NCI-H345 treated with DMSO at 0.1 percent for 48 hours (cell line): ENCODE results near the gene CDH22.

ENCODE experiments used
- DNase-seq: peaks from one replicate; lab custom pipeline; 2025; ENCODE audit not compliant: unreplicated experiment; lab: John Stamatoyannopoulos, UW

The CDH22 gene

GRCh38 chr20:46152824-46153586 lies 155.3 kb downstream of the CDH22 start:
- no peak for DNase-seq

GRCh38 chr20:46151936-46152335 lies 156.4 kb downstream of the CDH22 start:
- no peak for DNase-seq

DNA sequence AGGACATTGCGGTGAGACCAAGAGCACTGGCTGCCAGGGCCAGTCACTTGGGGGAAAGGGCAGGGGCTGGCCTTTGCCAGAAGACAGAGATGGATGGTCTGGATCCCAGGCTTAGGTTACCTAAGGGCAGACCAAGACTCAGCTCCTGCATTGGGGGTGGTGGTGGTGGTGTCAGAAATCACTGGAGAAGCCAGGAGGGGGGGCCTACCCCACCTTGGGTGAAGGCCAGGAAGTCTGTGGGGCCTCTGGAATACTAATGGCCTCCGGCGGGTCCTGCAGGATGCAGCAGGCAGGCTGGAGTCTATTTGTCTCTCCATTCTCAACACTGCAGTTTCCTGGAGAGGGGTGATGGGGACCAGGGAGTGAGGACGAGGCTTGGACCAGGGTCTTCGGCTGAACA lies 157.4 kb downstream of the CDH22 start:
- DNase-seq, result no peak

DNA sequence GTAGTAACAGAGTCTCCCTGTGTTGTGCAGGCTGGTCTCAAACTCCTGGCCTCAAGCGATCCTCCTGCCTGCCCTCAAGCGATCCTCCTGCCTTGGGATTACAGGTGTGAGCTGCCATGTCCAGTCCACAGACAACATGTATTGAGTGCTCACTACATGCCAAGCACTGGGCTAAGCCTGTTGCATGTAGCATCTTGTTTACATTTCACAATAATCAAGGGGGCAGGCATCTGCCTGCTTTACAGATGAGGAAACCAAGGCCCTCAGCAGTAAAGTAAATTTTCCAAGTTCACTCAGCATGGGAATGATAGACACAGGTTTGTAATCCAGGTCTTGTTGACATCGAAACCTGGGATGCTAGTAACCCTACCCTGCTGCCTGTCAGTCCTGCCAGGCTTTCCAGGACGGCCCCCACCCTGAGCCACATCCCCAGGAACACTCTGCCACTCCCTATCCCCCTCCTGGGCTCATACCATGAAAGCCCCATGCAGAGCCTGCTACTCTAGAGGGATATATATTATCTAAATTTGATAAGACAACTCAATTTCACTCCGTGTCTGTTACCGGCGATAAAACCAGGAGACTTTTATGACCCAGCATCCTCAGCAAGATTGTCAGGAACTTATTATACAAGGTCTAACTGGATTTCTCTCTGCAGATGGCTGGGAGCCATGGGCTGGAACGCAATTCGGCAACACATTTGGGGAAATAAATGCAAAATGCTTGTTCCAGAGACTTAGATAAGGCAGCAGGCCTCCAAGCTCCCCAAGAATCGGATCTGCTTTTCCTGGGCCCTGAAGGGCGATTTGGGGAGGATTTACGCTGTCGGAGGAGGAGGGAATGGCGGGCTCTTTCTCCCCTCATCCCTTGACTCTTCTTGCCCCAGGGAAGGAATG lies 159.7 kb downstream of the CDH22 start:
- DNase-seq, result no peak

DNA sequence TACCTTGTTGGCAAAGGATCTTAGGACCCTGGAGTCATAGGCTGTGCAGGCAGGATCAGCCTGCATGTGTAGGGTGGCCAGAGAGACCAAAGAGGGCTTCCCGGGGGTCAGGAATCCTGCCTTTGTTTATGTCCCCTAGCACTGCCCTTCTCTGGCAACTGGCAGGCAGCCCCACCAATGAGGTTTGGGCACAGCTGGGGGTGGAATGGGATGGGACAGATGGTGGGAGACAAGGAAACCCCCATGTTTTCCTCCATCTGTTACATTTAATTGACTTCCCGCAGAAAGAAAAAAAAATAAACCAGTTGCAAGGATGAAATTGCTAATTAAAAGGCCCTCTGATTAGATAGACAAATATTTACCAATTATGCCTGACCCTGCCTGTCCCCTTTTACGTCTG lies 162.6 kb downstream of the CDH22 start:
- DNase-seq, result no peak

GRCh38 chr20:46144432-46145025 lies 163.8 kb downstream of the CDH22 start:
- DNase-seq, result no peak

DNA sequence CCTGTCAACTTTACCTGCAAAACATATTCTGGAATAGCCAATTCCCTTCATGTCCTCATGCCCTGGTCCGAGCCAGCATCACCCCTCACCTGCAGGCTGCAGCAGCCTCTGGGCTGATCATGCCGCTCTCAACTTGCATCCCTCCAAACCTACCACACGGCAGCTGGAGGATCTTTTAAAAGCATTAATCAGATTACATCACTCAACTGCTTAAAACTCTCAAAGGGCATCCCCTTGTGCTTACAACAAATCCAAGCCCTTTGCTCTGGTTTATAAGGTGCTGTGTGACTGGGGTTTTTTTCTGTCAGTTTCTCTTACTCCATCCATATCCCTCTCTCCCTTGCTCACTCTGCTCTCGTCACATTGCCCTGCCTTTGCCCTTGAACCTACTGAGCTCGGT lies 166.2 kb downstream of the CDH22 start:
- DNase-seq, result no peak

GRCh38 chr20:46139908-46140482 lies 168.3 kb downstream of the CDH22 start:
- peak; percentile 98 for DNase-seq

- DNase-seq, result no peak
These were observed 168.9 kb downstream of the CDH22 start for GRCh38 chr20:46139266-46139889.

DNA sequence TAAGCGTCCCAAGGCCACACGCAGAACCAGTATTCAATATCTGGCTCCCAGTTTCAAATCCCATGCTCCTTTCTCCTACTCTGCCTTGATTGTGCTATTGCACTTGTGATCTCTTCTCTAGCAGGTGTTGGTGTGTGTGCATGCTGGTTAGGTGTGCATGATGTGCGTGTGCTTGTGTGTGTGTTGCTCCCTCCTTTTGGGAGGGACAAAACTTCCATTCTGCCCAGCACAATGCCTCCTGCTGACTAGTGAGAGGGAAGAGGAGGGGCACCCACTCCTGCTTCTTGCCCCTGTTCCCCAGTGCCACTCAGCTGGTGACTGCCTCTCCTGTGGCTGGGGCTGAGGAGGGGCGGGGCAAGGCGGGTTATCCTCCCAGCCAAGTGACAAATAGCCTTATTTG lies 170.5 kb downstream of the CDH22 start:
- peak; percentile 43 for DNase-seq

- peak; percentile 19 for DNase-seq
These were observed 172.3 kb downstream of the CDH22 start for GRCh38 chr20:46135856-46136633.

- no peak for DNase-seq
These were observed 173.6 kb downstream of the CDH22 start for GRCh38 chr20:46134716-46135115.

DNA sequence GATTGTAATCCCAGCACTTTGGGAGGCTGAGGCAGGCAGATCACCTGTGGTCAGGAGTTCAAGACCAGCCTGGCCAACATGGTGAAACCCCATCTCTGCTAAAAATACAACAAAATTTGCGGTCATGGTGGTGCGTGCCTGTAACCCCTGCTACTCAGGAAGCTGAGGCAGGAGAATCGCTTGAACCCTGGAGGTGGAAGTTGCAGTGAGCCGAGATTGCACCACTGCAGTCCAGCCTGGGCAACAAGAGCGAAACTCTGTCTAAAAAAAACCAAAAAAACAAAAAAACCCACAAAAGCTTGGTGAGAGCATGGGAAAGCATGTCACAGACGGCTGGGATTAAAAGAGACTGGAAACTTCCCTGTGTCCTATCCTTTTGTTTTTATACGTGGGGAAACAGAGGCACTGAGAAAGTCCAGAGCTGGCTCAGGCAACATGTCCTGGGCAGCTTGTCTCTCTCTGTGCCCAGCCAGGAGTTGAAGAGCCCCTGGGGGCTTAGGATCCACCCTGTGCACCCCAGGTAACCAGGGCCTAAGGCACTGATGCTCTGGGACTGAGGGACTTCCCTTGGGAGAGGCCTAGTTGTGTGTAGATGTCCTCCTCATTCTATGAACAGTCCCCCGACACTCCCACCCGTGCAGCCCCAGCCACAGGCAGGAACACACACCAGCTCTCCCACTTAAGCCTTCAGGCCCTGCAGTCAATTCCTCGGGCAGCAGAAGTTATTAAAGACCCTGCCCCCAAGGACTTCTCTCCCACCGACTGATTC lies 174.2 kb downstream of the CDH22 start:
- no peak for DNase-seq

DNA sequence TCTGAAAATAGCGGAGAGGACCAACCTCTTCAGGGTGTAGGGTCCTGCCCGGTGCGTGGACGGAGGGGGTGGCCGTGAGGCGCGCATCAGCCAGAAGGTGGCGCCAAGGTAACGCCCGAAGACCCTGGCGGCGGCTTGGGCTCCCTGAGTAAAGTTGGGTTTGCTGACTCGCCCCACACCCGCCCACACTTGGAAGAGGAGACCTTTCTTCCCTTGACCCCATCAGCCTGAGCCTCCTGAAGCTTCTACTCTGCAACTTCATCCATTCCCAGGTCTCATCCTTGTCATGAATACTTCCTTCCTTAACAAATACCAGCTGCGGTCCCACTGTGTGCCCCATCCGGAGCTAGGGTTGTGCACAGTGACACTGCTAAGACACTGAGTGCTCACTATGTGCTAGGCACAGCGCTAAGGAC lies 175.6 kb downstream of the CDH22 start:
- DNase-seq, result peak; percentile 69

GRCh38 chr20:46131396-46131795 lies 176.9 kb downstream of the CDH22 start:
- DNase-seq, result no peak

DNA sequence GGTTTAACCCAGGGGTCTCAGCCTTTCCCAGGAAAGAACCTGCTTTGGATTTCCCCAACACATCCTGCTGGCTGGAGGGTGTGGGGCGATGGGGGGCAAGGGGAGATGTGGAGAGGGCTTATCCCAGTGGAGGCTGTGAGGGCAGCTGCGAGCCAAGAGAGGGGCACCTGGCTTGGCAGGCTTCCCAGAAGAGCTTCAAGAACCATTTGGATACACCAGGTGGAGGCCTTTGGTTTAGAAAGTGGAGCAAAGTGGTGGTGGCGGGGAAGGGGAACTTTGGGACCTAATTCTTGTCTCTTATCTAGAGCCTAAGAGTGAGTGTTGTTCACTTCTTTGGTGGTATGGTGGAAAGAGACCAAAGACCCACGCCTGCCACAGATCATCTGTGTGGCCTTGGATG lies 177.8 kb downstream of the CDH22 start:
- DNase-seq, result peak; percentile 91

GRCh38 chr20:46129955-46130481 lies 178.3 kb downstream of the CDH22 start:
- DNase-seq, result peak; percentile 86

DNA sequence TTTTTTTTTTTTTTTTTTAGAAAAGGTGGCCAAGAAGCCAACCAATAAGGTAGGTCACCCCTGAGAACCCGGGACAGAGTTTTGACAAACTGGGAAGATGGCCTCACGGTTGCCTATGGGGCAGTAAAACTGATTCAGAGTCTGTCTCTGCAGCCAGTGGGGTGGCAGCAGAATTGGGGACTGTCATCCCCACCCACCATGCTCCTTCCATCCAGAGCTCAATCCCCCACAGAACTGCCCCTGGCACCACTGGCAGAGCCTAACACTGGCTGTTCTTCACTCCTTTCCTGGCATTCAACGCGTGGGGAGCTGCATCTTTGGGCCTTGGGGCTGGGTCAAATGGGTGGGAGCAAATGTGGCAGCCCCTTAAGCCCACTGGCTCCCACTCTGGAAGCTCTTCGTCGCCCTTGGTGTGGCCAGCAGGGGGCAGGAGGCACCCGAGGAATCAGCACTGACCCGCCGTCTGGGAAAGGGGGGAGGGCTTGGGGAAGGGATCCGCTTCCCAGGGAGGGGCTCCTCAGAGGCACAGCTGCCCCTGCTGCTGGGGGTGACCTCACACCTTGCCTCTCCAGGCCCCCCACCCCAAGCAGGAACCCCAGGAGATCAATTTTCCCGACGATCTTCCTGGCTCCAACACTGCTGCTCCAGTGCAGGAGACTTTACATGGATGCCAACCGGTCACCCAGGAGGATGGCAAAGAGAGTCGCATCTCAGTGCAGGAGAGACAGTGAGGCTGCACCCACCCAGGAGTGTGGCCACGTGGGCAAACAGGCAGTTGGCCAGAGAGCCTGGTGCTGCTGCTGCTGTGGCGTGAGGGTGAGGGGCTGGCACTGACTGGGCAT lies 179.8 kb downstream of the CDH22 start:
- DNase-seq, result peak; percentile 46
